GM18870 (cell line): ENCODE results near the gene CRX.
"Not testable (repeated sequence)": the region's sequence is repeated elsewhere in the genome, so short reads cannot be mapped to it uniquely, and the experiment has no call there.

Experiments used
- ATAC-seq: cut with Tn5 transposase; IDR thresholded peaks from one replicate; pipeline ENCODE4 v1.9.1; 2021; ENCODE audit warnings: moderate library complexity; ENCODE audit not compliant: unreplicated experiment

The CRX gene

GRCh38 chr19:47858646-47859285 lies 37.0 kb downstream of the CRX start, which contains the start of gene TPRX2:
Gene TPRX2, plus strand, starts transcription at chr19:47859235. Its CDS starts 12 bp downstream, at chr19:47859247.
- ATAC-seq, result not testable (repeated sequence)

DNA sequence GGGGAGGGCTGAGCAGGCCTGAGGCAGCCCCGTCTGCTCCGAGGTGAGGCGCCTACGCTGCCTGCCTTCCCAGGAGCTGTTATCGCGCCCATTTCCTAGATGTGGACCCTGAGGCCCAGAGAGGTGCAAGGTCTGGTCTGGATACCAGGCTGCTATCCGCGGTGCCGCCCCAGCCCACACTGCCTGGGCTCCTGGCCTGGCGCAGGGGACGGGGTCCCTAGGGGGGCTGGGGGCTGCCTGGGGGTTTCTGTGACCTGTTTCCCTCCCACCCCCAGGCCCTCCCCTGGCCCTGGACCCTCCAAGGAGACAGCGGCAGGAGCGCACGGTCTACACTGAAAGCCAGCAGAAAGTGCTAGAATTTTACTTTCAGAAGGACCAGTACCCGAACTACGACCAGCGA lies 38.1 kb downstream of the CRX start:
- ATAC-seq, result not testable (repeated sequence)

GRCh38 chr19:47860602-47861297 lies 39.0 kb downstream of the CRX start:
- no peak for ATAC-seq

GRCh38 chr19:47861630-47862029 lies 39.9 kb downstream of the CRX start:
- no peak for ATAC-seq

DNA sequence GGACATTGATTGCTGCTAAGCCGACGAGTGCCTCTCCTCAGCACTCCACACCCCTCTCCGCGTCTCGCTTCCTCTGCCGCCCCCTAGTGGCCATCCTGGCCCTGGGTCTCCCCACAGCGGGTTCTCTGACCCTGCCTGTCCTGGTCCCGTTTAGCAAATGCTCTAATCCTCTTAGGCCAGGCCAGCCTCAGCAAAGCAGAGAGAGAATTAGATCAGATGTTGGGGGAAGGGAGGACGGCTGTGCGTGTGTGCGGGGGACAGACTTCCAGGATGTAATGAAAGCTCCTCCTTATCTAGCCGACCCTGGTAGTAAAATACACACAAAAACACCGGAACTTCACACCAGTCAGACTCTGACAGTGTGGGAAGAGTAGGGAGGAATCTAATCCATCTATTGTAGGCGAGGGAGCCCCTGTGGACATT lies 41.8 kb downstream of the CRX start:
- ATAC-seq, result no peak

- ATAC-seq, result no peak
Observed at GRCh38 chr19:47865166-47865565, 43.4 kb downstream of the CRX start.

DNA sequence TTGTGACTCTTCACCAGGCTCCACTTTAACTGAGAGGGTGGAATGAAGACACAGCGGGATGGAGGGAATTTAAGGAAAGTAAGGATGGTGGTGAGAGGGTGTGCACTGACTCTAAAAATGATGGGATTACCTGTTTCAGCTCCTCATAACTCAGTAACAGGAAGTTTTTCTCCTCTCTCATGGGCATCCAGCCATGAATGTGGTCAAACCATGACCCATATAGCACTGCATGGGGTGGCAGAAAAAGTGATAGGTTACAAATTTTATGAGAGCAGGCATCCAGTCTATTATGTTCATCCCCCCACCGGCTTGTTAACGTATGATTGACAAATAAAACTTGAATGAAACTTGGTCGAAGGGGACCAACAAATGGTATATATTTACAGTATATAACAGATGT lies 57.2 kb downstream of the CRX start:
- ATAC-seq, result no peak

- not testable (repeated sequence) for ATAC-seq
Observed at GRCh38 chr19:47879385-47879784, 57.6 kb downstream of the CRX start.

- no peak for ATAC-seq
Observed at GRCh38 chr19:47881757-47882156, 60.0 kb downstream of the CRX start.

- ATAC-seq, result no peak
Observed at GRCh38 chr19:47882890-47883289, 61.2 kb downstream of the CRX start.

GRCh38 chr19:47885067-47885463 lies 63.3 kb downstream of the CRX start:
- ATAC-seq, result no peak

DNA sequence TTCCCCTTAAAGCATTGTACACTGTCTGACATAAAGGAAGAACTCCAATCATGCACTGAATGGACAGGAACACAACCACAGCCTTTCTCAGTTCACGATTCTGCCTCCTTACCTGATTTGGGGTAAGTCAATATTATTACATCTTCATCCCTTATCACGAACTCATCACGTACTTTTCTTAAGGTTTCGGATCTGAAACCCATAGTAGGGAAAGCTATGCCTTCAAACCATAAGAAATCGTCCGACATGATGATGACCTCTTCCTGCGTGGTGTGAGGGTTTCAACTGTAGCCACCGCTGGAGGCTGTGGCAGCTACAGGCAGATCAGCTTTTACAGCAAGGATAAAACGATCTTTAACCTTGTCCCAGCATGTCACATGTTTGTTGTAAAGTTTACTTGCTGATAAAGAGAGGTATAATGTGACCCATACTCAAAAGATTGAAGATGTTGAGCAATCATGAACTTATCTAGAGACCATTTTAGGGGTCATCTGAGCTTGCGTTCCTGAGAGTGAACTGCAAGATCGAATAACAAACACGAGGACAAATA lies 64.3 kb downstream of the CRX start, which contains the start of gene SULT2A1:
TSS of gene SULT2A1 (minus strand) at position 306 of the 550 bp plus-strand sequence. CDS start at position 248, 58 bp downstream.
- no peak for ATAC-seq

- ATAC-seq, result no peak
Observed at GRCh38 chr19:47890865-47891621, 69.3 kb downstream of the CRX start.

GRCh38 chr19:47891622-47891922 lies 69.8 kb downstream of the CRX start:
- ATAC-seq, result no peak

DNA sequence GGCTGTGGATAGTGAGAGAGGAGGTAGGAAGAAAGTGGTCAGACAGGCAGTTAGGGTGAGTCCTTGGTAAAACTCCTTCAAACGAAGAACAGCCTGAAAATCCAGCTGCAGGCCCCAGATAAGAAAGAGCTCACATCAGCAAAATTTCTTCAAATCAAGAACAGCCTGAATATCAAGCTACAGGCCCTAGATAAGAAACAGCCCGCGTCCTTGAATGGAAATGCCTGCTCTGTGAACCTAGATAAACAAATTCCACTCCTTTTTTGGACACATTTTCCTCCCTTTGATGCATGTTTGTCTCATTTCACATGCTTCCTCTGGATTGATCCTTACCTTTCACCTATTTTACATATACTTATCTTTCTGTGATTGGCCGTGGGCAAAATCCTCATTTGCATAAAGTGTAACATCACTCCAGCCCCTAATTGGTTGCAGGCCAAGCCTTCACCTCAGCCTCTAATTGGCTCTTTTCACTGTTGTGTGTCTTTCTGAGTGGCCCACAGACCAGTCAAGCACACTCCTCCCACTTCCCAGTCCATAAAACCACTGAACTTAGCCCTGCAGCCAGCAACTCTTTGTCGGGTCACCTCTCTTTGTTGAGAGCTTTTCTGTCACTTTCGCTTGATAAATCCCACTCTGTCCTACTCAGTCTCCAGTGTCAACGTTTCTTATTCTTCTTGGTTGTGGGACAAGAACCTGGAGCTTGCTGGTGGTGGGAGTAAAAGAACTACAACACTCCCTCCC lies 70.4 kb downstream of the CRX start:
- ATAC-seq, result no peak
